KOPT-K1 (cell line): Measurements from ENCODE around the gene ARHGAP26.

Experiments
- H3K27ac ChIP-seq: fragments of 200-600 bp; sonication (generic); 2 replicates; pipeline ENCODE4 v1.5.1; 2016; ENCODE audit warnings: antibody characterized with exemption, mild to moderate bottlenecking, low read depth, low read length; ENCODE audit not compliant: poor library complexity, severe bottlenecking
- H3K36me3 ChIP-seq: fragments of 200-600 bp; sonication (generic); 2 replicates; pipeline ENCODE4 v1.5.1; 2017; ENCODE audit warnings: antibody characterized with exemption, mild to moderate bottlenecking, low read length, moderate library complexity; ENCODE audit not compliant: insufficient read depth
- H3K9me3 ChIP-seq: fragments of 200-600 bp; sonication (generic); 2 replicates; pipeline ENCODE4 v1.5.1; 2017; ENCODE audit warnings: antibody characterized with exemption, low read length, mild to moderate bottlenecking; ENCODE audit not compliant: insufficient read depth, poor library complexity, severe bottlenecking

ARHGAP26 gene

DNA sequence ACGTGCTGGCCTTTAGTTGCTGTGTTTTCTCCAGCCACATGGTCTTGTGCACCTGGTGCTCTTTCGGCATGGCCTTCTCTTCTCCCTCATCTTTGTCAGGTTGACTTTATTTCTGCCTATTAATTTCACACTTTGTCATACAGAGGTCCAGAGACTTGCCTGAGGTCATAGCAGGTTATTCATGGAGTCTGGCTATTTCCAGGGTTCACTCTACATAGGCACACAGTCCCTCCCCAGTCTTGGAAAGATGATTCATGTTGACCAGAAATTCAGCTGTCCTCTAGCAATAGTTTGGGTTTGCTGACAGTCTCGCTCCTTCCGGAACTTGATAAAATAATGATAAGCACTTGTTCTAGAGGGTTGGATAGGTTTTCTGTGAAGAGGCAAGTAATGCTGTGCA is 81.6 kb downstream of the ARHGAP26 start:
- Histone ChIP-seq H3K9me3 (no peaks in the 10 kb centered on the region), H3K36me3 (no peaks in the 10 kb centered on the region), H3K27ac (no peak overlapping the region)

DNA sequence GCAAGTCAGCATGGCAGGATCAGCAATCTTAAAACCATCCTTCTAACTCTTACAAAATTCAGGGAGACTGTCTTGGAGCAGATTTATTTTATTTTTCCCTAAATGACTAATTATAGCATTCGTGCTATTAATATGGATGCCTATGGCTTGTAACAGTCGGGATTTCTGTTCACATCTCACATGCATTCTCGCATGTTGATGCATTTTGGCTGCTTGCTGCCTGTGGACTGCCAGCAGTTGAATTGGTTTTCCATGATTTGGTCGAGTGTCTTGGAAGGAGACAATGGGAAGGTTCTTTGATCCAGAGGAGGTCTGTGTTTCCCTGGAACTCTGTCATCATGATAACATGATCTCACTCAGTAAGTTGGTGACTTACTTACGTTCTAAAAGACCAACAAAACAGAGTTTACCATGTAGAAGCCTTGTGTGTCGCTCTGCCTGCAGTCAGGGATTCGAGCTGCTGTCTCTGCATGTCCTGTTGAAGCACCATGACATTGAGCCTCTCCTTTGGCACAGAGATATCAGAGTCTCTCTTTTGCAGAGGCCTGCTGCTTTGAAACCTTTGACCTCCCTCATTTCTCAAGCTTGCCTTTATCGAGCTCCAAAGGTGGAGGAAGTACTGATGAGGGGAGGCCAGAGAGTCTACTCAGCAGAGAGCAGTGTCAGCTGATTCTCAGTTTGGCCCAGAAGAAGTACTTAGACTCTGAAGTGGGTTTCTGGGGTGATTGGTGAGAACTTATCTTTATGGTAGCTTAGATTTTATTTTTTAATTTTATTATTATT is 82.4 kb downstream of the ARHGAP26 start:
- no peaks in the 10 kb centered on the region for H3K36me3 ChIP-seq
- no peaks in the 10 kb centered on the region for H3K9me3 ChIP-seq
- H3K27ac ChIP-seq, result no peak overlapping the region

DNA sequence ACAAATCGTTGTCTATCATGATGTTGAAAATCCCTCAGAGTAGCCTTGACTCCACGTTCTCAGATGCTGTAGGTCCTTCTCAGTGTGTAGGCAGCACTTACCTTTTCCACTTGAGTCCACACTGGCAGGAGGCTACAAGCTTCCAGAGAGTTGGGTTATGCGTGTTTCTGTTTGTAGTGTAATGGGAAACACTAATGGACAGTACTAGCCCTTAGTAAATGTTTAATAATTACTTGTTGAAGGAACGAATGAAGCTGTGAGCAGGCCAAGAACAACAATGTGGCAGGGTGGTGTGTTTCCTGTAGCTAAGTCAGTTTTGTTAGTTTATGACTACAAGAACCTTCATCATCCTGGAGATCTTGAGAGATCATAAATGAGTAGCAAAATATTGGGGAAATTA is 83.5 kb downstream of the ARHGAP26 start:
- Histone ChIP-seq H3K9me3 (no peaks in the 10 kb centered on the region), H3K36me3 (no peaks in the 10 kb centered on the region), H3K27ac (no peak overlapping the region)

DNA sequence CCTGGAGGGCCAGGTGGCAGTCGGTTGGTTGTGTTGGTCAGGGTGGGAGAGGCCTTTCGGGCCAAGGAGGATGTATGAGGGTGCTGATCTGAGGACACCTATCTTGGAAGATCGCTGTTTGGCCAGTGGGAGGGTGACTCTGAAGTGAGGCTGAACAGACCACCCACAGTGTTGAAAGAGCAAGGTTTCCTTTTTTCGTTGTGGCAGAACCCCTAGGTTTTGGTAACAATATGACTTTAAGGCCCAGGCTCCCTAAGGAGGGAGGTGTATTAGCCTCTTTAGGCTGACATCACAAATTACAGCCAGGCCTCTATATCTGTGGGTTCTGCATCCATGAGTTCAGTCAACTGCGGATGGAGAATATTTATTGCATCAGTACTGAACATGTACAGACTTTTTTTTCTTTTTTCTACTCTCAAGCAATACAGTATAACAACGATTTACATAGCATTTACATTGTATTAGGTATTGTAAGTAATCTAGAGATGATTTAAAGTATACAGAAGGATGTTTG is 86.1 kb downstream of the ARHGAP26 start:
- no peaks in the 10 kb centered on the region for H3K9me3 ChIP-seq
- no peaks in the 10 kb centered on the region for H3K36me3 ChIP-seq
- H3K27ac ChIP-seq, result no peak overlapping the region

DNA sequence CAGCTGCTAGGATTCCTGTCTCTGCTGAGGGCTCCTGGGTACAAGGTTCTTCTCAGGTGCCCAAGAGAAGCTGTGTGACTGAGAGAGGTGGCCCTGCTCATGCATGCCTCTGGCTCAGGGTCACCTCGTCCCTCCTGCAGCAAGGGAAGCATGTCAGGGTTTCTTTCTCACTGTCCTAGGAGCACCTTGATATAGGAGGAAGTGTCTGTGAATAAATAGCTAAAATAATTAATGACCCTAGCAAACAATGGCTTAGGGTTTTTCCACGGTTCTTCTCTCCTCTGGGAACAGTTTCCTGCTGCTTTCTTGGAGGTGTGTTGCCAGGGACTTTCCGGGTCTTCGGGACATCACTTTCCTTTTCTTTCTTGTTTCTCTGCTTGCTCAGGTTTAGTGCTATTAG is 87.2 kb downstream of the ARHGAP26 start:
- Histone ChIP-seq H3K36me3 (no peaks in the 10 kb centered on the region), H3K9me3 (no peaks in the 10 kb centered on the region), H3K27ac (no peak overlapping the region)

DNA sequence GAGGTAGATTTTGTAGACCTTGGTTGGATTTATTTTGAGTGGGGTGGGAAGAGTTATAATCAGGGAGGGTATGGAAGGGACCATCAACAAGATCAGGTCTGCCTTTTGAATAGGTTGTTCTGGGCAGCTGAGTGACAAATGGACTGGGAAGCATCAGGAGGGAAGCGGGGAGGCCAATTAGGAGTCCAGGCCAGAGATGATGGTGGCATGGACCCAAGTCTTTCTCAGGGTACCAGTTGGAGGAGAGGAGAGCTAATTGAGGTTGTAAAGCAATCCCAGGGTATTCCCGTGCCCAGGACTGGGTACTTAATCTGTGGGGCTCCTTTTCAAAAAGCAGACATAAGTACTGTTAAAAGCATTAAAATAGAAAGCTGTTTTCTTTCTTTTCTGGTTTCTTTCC is 88.9 kb downstream of the ARHGAP26 start:
- Histone ChIP-seq H3K27ac (no peak overlapping the region), H3K9me3 (no peaks in the 10 kb centered on the region), H3K36me3 (no peaks in the 10 kb centered on the region)

DNA sequence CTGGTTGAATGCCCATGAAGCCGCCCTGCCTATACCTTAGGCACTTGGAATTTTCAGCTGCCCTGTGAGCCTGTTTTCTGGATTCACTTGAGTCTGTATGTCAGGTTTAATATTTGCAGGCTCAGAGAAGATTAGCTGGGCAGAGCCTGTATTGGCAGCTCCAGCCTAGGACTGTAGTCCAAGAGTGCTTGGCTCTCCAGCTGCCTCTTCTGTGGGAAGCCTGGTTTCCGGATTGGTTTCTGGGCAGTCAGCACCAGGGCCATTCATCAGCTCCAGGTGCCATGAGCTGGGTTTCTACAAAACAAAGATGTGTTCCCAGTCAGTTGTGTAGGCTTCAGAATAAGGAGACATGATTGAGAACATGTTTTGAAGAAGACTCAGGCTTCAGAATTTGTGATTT is 90.1 kb downstream of the ARHGAP26 start:
- H3K36me3 ChIP-seq, result no peaks in the 10 kb centered on the region
- no peak overlapping the region for H3K27ac ChIP-seq
- no peaks in the 10 kb centered on the region for H3K9me3 ChIP-seq

DNA sequence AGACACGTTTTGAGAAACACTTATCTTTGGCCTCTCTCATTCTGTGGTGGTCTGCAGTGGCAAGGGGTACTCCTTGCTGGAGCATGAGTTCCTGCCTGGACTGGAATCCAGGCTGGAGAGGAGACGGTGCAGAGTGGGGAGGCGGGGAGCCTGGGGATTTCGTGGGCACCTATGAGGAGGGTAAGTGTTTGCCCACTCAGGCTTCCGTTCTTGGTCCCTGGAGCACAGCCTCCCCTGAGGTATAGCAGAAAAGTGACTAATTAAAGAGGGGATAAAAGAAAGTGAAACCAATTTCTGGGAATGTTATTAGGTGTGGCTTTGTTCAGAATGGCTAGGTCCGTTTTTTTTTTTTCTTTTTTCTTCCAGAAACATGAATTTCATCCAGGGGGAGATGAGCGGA is 90.8 kb downstream of the ARHGAP26 start:
- Histone ChIP-seq H3K27ac (no peak overlapping the region), H3K9me3 (no peaks in the 10 kb centered on the region), H3K36me3 (no peaks in the 10 kb centered on the region)

DNA sequence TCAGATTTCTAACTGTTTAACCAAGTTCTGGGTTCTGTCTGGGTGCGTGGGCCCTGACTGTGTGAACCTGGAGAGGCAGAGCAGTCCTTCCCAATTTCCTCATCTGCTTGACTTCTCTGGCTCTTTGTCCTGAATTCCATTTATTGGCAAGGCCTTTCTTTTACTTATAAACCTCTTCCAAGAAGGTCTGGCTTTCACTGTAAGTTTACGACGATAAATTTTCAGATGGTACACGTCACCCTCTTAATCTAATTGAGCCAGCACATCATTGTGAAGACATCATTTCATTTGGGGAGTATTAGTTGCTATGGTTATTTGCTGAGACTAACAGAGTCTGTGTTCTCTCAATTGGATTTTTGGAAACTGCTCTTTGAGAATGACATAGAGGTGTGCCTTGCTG is 92.4 kb downstream of the ARHGAP26 start:
- Histone ChIP-seq H3K36me3 (no peaks in the 10 kb centered on the region), H3K27ac (no peak overlapping the region), H3K9me3 (no peaks in the 10 kb centered on the region)

DNA sequence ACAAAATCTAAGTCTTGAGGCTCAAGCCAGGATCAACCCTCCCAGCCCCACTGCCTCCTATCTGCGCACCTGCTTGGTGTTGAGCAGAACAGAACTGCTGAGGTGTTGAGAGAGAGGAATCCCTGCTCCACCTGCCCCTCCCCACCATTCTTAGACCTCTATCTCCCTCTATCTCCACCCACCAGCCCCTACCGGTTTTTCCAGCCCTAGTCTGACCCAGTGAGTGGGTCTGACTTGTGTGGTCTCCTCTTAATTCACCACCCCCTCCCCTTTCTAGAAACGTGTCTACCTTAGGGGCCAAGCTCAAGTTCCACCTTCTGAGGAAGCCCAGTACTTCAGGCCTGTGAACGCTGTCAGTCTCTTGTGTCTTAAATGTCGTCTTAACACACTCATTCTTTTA is 93.7 kb downstream of the ARHGAP26 start:
- no peaks in the 10 kb centered on the region for H3K36me3 ChIP-seq
- H3K27ac ChIP-seq, result no peak overlapping the region
- H3K9me3 ChIP-seq, result no peaks in the 10 kb centered on the region

DNA sequence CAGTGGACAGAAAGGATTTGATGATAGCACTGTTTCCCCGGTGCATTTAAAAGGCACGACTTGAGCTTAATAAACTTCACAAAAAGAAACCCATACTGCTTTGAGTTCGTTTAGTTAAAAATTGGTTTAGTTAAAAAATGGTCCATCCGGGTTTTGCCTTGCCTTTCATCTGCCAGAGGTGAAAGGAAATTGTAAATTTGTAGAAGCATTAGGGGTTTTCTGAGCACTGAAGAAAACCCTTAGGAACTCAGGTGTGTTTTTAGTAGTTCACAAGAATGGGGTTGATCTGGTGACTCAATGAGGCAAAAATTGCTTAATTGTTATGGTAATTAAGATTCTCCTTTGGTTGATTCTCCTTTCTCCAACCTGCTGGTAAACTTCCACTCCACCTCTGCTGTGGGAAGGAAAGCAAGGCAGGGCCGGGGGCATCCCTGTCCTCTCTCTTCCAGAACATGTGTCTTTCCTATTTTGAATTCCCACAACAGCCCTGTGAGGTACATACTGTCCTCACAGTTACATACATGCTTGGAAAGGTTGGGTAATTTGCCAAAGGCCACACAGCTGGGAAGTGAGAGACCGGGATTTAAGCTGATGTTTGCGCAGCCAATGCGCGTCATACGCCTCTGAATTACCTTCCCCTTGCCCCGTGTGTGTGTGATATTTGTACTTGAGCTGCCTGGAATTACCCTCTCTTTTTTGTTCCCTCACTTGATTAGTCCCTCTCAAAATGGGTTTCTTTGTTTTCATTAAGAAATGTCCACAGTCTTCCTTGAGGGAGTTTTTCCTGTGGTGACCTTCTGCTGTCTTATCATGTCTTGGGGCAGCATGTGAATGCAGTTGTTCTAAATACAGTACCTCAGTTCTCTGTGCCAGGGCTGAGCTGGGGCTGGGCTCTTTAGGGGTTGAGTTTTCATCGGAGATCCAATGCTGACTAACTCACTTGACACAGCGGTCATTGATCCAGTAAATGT is 94.4 kb downstream of the ARHGAP26 start:
- Histone ChIP-seq H3K36me3 (no peaks in the 10 kb centered on the region), H3K9me3 (no peaks in the 10 kb centered on the region), H3K27ac (no peak overlapping the region)

DNA sequence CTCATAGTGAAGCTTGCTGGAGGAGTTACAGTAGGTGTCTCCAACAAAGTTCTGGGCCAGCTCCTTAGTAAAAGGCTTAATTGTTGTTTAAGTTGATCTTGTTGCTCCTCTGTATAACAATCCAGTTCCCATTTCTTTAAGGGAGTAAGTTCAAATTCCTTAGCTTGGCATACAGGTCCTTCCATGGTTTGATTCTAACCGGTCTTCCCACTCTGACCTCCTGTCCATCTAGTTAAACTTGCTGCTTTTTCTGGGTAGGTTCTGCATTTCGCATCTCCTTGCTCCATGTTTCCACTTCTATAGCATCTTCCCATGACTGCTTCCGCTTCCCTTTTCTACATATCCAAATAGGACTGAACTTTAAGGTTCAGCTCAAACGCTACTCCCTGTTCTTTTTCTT is 95.5 kb downstream of the ARHGAP26 start:
- no peak overlapping the region for H3K27ac ChIP-seq
- H3K36me3 ChIP-seq, result no peaks in the 10 kb centered on the region
- no peaks in the 10 kb centered on the region for H3K9me3 ChIP-seq

DNA sequence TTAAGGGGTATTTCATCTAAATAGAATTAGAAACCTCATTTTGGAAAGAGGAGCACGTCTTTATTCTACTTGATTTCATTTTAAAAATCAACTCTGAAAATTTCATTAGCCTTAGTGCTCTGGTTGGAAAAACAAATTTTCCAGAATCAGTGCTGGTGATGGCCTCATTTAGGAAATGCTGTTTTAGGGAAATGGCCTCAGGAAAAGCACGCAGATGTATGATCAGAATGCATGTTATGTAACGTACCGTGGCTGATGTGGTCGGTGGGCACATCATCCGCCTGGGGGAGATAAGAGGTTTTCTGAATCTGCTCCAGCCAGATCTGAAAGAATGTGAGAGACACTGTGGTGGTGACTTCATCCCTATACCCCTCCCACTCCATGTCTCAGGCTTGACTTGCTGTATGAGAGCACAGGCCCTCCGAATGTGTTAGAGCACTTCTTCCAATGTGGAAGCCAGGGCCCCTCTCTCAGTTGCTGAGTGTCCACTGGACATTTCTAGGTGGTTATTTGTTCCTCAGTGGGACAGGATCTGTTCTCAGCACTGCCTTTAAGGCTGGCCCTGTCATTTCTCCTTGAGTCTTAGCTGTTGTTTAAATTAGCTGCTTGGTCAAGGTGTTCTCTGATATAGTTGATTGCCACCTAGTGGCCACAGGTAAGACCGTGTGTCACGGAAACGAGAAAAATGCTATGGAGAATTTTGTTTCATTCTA is 96.5 kb downstream of the ARHGAP26 start:
- no peaks in the 10 kb centered on the region for H3K9me3 ChIP-seq
- H3K36me3 ChIP-seq, result no peaks in the 10 kb centered on the region
- no peak overlapping the region for H3K27ac ChIP-seq

DNA sequence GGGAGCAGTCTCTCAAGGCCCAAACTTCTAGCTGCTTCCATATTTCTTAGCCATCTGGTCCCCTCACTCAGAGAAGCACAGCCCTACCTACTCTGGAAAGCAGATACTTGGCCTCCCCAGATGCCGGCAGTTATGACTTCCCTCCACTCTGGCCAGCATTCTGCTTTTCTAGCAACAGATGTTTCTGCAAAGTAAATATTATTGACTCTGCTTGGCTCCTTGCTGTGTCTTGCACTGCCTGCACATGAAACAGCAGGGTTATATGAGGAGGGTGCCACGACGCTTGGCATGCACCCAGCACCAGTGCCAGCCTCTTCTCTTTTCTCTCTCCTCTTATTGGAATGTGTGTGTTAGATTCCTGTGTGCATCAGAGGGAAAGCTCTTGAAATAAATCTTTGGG is 99.7 kb downstream of the ARHGAP26 start:
- no peaks in the 10 kb centered on the region for H3K9me3 ChIP-seq
- no peaks in the 10 kb centered on the region for H3K36me3 ChIP-seq
- H3K27ac ChIP-seq, result no peak overlapping the region
